Spleen (tissue), 11 donors: ENCODE data around the gene MOSPD3. TPM values are rescaled to one million over a fixed set of nuclear protein-coding genes. Genes with fewer than 3 reads are reported as not detected.

Experiments
- DNase-seq: peaks from one replicate; pipeline ENCODE4 v3.0.0-alpha.2; 2020
- H3K27ac ChIP-seq, 8 donors: fragments of 200-600 bp; sonication (generic) in 7 of 8; 1 replicate in 4 of 8; 2 replicates in 4 of 8; pipeline versions ENCODE4 v1.5.0 to v1.8.0; 2016 to 2021; ENCODE audit warnings: inconsistent platforms in 4 of 8, mild to moderate bottlenecking in 4 of 8, moderate library complexity in 1 of 8
- H3K27me3 ChIP-seq, 7 donors: fragments of 200-600 bp; sonication (generic) in 6 of 7; replicated peaks in 1 of 7; 1 replicate in 4 of 7; 2 replicates in 3 of 7; pipeline versions ENCODE4 v1.5.0 to v1.8.0; 2016 to 2021; ENCODE audit warnings: inconsistent platforms in 3 of 7, mild to moderate bottlenecking in 1 of 7
- H3K36me3 ChIP-seq, 6 donors: fragments of 200-600 bp; sonication (generic) in 5 of 6; 1 replicate in 4 of 6; 2 replicates in 2 of 6; pipeline versions ENCODE4 v1.5.0 to v1.8.0; 2016 to 2021; ENCODE audit warnings: inconsistent platforms in 2 of 6
- H3K4me1 ChIP-seq, 6 donors: fragments of 200-600 bp; sonication (generic) in 5 of 6; 1 replicate in 3 of 6; 2 replicates in 3 of 6; pipeline versions ENCODE4 v1.5.0 to v1.8.0; 2016 to 2021; ENCODE audit warnings: inconsistent platforms in 3 of 6
- H3K4me3 ChIP-seq, 8 donors: fragments of 200-600 bp; sonication (generic) in 7 of 8; 1 replicate in 4 of 8; 2 replicates in 4 of 8; pipeline versions ENCODE4 v1.5.0 to v1.8.0; 2016 to 2021; ENCODE audit warnings: inconsistent platforms in 4 of 8, mild to moderate bottlenecking in 4 of 8, moderate library complexity in 2 of 8
- H3K9me3 ChIP-seq, 8 donors: fragments of 200-600 bp; sonication (generic) in 7 of 8; 1 replicate in 4 of 8; 2 replicates in 4 of 8; pipeline versions ENCODE4 v1.5.0 to v1.8.0; 2016 to 2021; ENCODE audit warnings: inconsistent platforms in 4 of 8
- POLR2A ChIP-seq, 3 donors: fragments of 450-650 bp; IDR thresholded peaks; one replicate each; pipeline ENCODE4 v1.5.1; 2017; ENCODE audit warnings: antibody characterized with exemption in 3 of 3, mild to moderate bottlenecking in 1 of 3
- POLR2AphosphoS5 ChIP-seq, 3 donors: sonication (generic); formaldehyde crosslinking; IDR thresholded peaks; one replicate each; pipeline ENCODE4 v1.5.1; 2017; ENCODE audit warnings: antibody characterized with exemption in 3 of 3
- WGBS, 5 donors: extraction: QIAGEN DNeasy Blood & Tissue Kit in 3 of 5; methylation state at CpG; one replicate each; pipeline versions ENCODE4 v1.1.5 to v1.1.7; 2013 to 2018; 5-methylcytosine and 5-hydroxymethylcytosine counted together
- intact Hi-C: fragments of 100-400 bp; cut with DNase I; formaldehyde crosslinking; loops from one replicate; pipeline ENCODE4 v1.15.0; 2023; ENCODE audit warnings: low total_unique reads
- polyA plus RNA-seq, 3 donors: library from polyadenylated mRNA; stranded (reverse); fragments of 200-250 nt; gene quantifications; one replicate each; pipeline ENCODE4 v1.2.1, GENCODE V29; 2013
- total RNA-seq, 7 donors: library from RNA; depleted of rRNA in 3 of 7; stranded (reverse); fragments of >200 nt in 3 of 7; fragmentation: NEBNext Ultra II Directional in 4 of 7; extraction: Animal tissue kit (Norgen Biotek cat#: 25700) in 4 of 7; gene quantifications; one replicate each; pipeline versions ENCODE4 v1.1.0 to v1.2.1, GENCODE V29; 2016 to 2021
- TF ChIP-seq, protein P1 (sequence below), 11 experiments: fragments of 200-600 bp in 7 of 11; fragments of 450-650 bp in 4 of 11; sonication (generic) in 4 of 11; IDR thresholded peaks in 8 of 11; conservative IDR thresholded peaks in 3 of 11; 1 replicate in 7 of 11; 2 replicates in 4 of 11; pipeline versions ENCODE4 v1.4.0 to v1.8.0; 2016 to 2021; ENCODE audit warnings: antibody characterized with exemption in 11 of 11, inconsistent platforms in 4 of 11, mild to moderate bottlenecking in 1 of 11
- donor health status: healthy with polysubstance abuse.
- donor health status: DM: no; HTN: no; CAD: no; lungs with moderate emphysema.
- donor health status: DM: no; HTN: no; CAD: no.
- donor health status: Bipolar disorder and iron deficiency.
- donor health status: healthy.
- donor health status: DM: no; HTN: no; CAD: no.
- donor health status: DM: yes; HTN: yes; CAD: no.

The MOSPD3 gene
- total and polyA plus RNA-seq, 10 donors: 11.2 to 20.4 (median 15.1) TPM

GRCh38 chr7:100595188-100595587 lies 17.2 kb upstream of the MOSPD3 start:
- TF ChIP-seq, protein P1, sequence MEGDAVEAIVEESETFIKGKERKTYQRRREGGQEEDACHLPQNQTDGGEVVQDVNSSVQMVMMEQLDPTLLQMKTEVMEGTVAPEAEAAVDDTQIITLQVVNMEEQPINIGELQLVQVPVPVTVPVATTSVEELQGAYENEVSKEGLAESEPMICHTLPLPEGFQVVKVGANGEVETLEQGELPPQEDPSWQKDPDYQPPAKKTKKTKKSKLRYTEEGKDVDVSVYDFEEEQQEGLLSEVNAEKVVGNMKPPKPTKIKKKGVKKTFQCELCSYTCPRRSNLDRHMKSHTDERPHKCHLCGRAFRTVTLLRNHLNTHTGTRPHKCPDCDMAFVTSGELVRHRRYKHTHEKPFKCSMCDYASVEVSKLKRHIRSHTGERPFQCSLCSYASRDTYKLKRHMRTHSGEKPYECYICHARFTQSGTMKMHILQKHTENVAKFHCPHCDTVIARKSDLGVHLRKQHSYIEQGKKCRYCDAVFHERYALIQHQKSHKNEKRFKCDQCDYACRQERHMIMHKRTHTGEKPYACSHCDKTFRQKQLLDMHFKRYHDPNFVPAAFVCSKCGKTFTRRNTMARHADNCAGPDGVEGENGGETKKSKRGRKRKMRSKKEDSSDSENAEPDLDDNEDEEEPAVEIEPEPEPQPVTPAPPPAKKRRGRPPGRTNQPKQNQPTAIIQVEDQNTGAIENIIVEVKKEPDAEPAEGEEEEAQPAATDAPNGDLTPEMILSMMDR (IDR thresholded peaks at IDR 0.05 in 8 of 11, conservative IDR thresholded peaks at IDR 0.05 in 3 of 11): no peak
- no peak for TF ChIP-seq POLR2AphosphoS5 (IDR thresholded peaks at IDR 0.05)
- no peak for TF ChIP-seq POLR2A (IDR thresholded peaks at IDR 0.05)
- no peaks in the 10 kb centered on the region for H3K36me3 ChIP-seq
- intact Hi-C loops: no loop called here
- no peaks in the 10 kb centered on the region for H3K9me3 ChIP-seq
- WGBS, 5 donors: 92 to 97% (median 95%) methylated on average over 7 of the region's 7 CpGs
- H3K27me3 ChIP-seq: peaks cover 0 to 32% (median 0%) of the 10 kb centered on the region in 7 donors
- no peak overlapping the region for H3K4me3 ChIP-seq
- DNase-seq: no peak
- peaks cover 0 to 3% (median 0%) of the 10 kb centered on the region in 6 donors for H3K4me1 ChIP-seq
- no peak overlapping the region for H3K27ac ChIP-seq

DNA sequence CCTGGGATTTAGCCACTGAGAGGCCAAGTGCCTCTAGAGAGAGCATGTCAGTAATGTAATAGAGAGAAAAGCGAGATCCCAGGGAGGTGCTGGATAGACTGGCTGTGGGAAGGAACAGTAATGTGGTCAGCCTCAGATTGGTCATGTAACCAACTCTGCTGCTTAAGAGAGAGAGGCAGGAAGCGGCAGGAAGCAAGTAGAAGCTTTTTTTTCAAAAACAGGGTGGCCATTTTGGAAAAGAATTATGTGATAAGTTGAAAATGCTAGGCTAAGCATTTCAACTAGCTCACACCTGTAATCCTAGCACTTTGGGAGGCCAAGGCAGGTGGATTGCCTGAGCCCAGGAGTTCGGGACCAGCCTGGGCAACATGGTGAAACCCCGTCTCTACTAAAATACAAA lies 13.9 kb upstream of the MOSPD3 start:
- Histone ChIP-seq H3K27ac (no peak overlapping the region), H3K27me3 (peaks cover 0 to 14% (median 0%) of the 10 kb centered on the region in 7 donors), H3K4me3 (no peak overlapping the region), H3K9me3 (no peaks in the 10 kb centered on the region), H3K36me3 (no peaks in the 10 kb centered on the region), H3K4me1 (peaks cover 0 to 14% (median 2%) of the 10 kb centered on the region in 6 donors)
- TF ChIP-seq POLR2A (IDR thresholded peaks at IDR 0.05) (no peak), POLR2AphosphoS5 (IDR thresholded peaks at IDR 0.05) (no peak)
- TF ChIP-seq, protein P1 (IDR thresholded peaks at IDR 0.05 in 8 of 11, conservative IDR thresholded peaks at IDR 0.05 in 3 of 11): no peak
- WGBS, 5 donors: 75 to 92% (median 84%) methylated on average over 4 of the region's 4 CpGs
- intact Hi-C loops: no loop called here
- DNase-seq: no peak

DNA sequence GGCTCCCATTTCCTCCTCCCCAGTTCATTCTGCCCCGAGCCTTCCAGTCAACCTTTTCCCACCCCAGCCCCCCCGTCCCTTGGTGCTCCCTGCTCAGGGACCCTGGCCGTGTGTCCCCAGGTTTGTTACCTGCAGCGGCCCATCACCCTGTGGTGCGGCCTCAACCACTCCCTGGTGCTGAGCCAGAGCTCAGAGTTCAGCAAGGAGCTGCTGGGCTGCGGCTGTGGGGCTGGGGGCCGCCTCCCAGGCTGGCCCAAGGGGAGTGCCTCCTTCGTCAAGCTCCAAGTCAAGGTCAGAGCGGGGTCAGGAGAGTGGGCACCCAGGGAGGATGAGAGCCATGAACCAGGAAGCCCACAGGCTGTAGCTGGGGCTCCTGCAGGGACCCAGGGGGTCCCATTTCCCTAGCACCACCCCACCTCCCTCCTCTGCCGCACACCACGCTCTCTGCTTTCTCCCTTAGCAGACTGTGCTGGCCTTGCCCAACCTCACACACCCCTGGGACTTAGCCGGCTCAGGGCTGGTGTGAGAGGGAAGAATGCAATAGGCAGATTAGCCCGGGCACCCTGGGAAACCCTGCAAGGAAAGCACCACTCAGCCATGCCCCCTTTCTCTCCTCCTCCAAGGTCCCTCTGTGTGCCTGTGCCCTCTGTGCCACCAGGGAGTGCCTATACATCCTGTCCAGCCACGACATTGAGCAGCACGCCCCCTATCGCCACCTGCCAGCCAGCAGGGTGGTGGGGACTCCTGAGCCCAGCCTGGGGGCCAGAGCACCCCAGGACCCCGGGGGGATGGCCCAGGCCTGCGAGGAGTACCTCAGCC lies 12.2 kb upstream of the MOSPD3 start:
- intact Hi-C loops: no loop called here
- TF ChIP-seq, protein P1 (IDR thresholded peaks at IDR 0.05 in 8 of 11, conservative IDR thresholded peaks at IDR 0.05 in 3 of 11): no peak
- TF ChIP-seq POLR2AphosphoS5 (IDR thresholded peaks at IDR 0.05): no peak
- no peak for TF ChIP-seq POLR2A (IDR thresholded peaks at IDR 0.05)
- H3K36me3 ChIP-seq: no peaks in the 10 kb centered on the region
- no peaks in the 10 kb centered on the region for H3K9me3 ChIP-seq
- H3K27ac ChIP-seq: no peak overlapping the region
- DNase-seq: no peak
- peaks cover 5 to 31% (median 16%) of the 10 kb centered on the region in 6 donors for H3K4me1 ChIP-seq
- 70 to 82% (median 79%) methylated on average over 16 to 18 of the region's 18 CpGs for WGBS, 5 donors
- no peak overlapping the region for H3K4me3 ChIP-seq
- H3K27me3 ChIP-seq: peaks cover 0 to 22% (median 0%) of the 10 kb centered on the region in 7 donors

DNA sequence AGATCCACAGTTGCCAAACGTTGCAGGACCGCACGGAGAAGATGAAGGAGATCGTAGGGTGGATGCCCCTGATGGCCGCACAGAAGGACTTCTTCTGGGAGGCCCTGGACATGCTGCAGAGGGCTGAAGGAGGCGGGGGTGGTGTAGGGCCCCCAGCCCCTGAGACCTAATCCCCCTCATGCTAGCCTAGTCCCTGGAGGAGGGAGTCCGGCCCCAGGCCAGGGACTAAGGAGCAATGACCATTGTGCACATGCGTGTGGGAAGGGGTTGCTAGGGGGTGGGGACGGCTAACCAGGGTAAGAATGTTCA lies 11.7 kb upstream of the MOSPD3 start:
- no peak for TF ChIP-seq POLR2AphosphoS5 (IDR thresholded peaks at IDR 0.05)
- intact Hi-C loops: no loop called here
- H3K4me3 ChIP-seq: no peak overlapping the region
- DNase-seq: no peak
- no peaks in the 10 kb centered on the region for H3K36me3 ChIP-seq
- H3K4me1 ChIP-seq: peaks cover 11 to 37% (median 21%) of the 10 kb centered on the region in 6 donors
- no peaks in the 10 kb centered on the region for H3K9me3 ChIP-seq
- H3K27ac ChIP-seq: no peak overlapping the region
- WGBS, 5 donors: 79 to 92% (median 87%) methylated on average over 6 to 9 of the region's 9 CpGs
- H3K27me3 ChIP-seq: peaks cover 0 to 28% (median 0%) of the 10 kb centered on the region in 7 donors
